Nephron (organoid): Measurements from ENCODE around the gene PIGS.

Experiments
- H3K27ac Mint-ChIP-seq, 3 experiments: 2 replicates each; pipeline ENCODE4 v1.8.0; 2020; ENCODE audit warnings: mixed read lengths in 3 of 3, mild to moderate bottlenecking in 2 of 3, moderate library complexity in 1 of 3
- H3K27me3 Mint-ChIP-seq: 2 replicates; pipeline ENCODE4 v1.8.0; 2021; ENCODE audit warnings: low read depth, mild to moderate bottlenecking, moderate library complexity, mixed read lengths
- H3K36me3 Mint-ChIP-seq: 2 replicates; pipeline ENCODE4 v1.8.0; 2020; ENCODE audit warnings: low read depth, mixed read lengths
- H3K4me1 Mint-ChIP-seq: 2 replicates; pipeline ENCODE4 v1.8.0; 2020; ENCODE audit warnings: mixed read lengths
- H3K4me3 Mint-ChIP-seq, 3 experiments: 2 replicates each; pipeline ENCODE4 v1.8.0; 2020; ENCODE audit warnings: mild to moderate bottlenecking in 3 of 3, mixed read lengths in 3 of 3, moderate library complexity in 2 of 3
- H3K9me3 Mint-ChIP-seq: 2 replicates; pipeline ENCODE4 v1.8.0; 2020; ENCODE audit warnings: mixed read lengths
- CTCF ChIP-seq, 3 experiments: fragments of 200-600 bp; sonication (generic); IDR thresholded peaks; one replicate each; pipeline ENCODE4 v1.5.0; 2021; ENCODE audit warnings: antibody characterized with exemption in 3 of 3; ENCODE audit not compliant: unreplicated experiment in 3 of 3

Gene PIGS

GRCh38 chr17:28533091-28533807 is 38.1 kb downstream of the PIGS start:
- Mint-ChIP-seq H3K27me3 (peaks cover 12% of the 10 kb centered on the region), H3K4me3 (no peak overlapping the region), H3K27ac (no peak overlapping the region), H3K4me1 (no peaks in the 10 kb centered on the region), H3K9me3 (no peaks in the 10 kb centered on the region), H3K36me3 (no peaks in the 10 kb centered on the region)
- TF ChIP-seq CTCF (IDR thresholded peaks at IDR 0.05; ENCODE audit: unreplicated experiment in 3 of 3), result no peak

- H3K4me3 Mint-ChIP-seq, result no peak overlapping the region
- H3K27me3 Mint-ChIP-seq, result peaks cover 14% of the 10 kb centered on the region
- H3K36me3 Mint-ChIP-seq, result no peaks in the 10 kb centered on the region
- peaks cover 2% of the 10 kb centered on the region for H3K4me1 Mint-ChIP-seq
- no peaks in the 10 kb centered on the region for H3K9me3 Mint-ChIP-seq
- no peak for TF ChIP-seq CTCF (IDR thresholded peaks at IDR 0.05; ENCODE audit: unreplicated experiment in 3 of 3)
- peak overlapping the region in 1 of 3 experiments; percentile 30 for H3K27ac Mint-ChIP-seq
Measured at GRCh38 chr17:28532050-28532960, 39.0 kb downstream of the PIGS start.

GRCh38 chr17:28530926-28531325 is 40.4 kb downstream of the PIGS start:
- peaks cover 17% of the 10 kb centered on the region for H3K27me3 Mint-ChIP-seq
- H3K9me3 Mint-ChIP-seq, result no peaks in the 10 kb centered on the region
- H3K36me3 Mint-ChIP-seq, result no peaks in the 10 kb centered on the region
- peaks cover 6% of the 10 kb centered on the region for H3K4me1 Mint-ChIP-seq
- H3K27ac Mint-ChIP-seq, result no peak overlapping the region
- H3K4me3 Mint-ChIP-seq, result no peak overlapping the region
- no peak for TF ChIP-seq CTCF (IDR thresholded peaks at IDR 0.05; ENCODE audit: unreplicated experiment in 3 of 3)

GRCh38 chr17:28530250-28530649 is 41.1 kb downstream of the PIGS start:
- Mint-ChIP-seq H3K27ac (no peak overlapping the region), H3K36me3 (no peaks in the 10 kb centered on the region), H3K4me3 (no peak overlapping the region), H3K9me3 (no peaks in the 10 kb centered on the region), H3K4me1 (peaks cover 7% of the 10 kb centered on the region), H3K27me3 (peaks cover 17% of the 10 kb centered on the region)
- no peak for TF ChIP-seq CTCF (IDR thresholded peaks at IDR 0.05; ENCODE audit: unreplicated experiment in 3 of 3)

- no peaks in the 10 kb centered on the region for H3K9me3 Mint-ChIP-seq
- peaks cover 17% of the 10 kb centered on the region for H3K27me3 Mint-ChIP-seq
- TF ChIP-seq CTCF (IDR thresholded peaks at IDR 0.05; ENCODE audit: unreplicated experiment in 3 of 3), result no peak
- peaks cover 12% of the 10 kb centered on the region for H3K4me1 Mint-ChIP-seq
- H3K36me3 Mint-ChIP-seq, result no peaks in the 10 kb centered on the region
- no peak overlapping the region for H3K4me3 Mint-ChIP-seq
- no peak overlapping the region for H3K27ac Mint-ChIP-seq
Measured at GRCh38 chr17:28529013-28529400, 42.3 kb downstream of the PIGS start.
